ENCODE measurements around the gene RIMKLB.
A peak's percentile ranks its signal among the peaks of the same experiment; 100 is the strongest.
"Not testable (repeated sequence)": the region's sequence is repeated elsewhere in the genome, so short reads cannot be mapped to it uniquely, and the experiment has no call there.

The RIMKLB gene

GRCh38 chr12:8818526-8818925, 120.7 kb downstream of the RIMKLB start:
- no peak for DNase-seq (ENCODE audit: low read depth)

- DNase-seq (ENCODE audit: low read depth) = no peak
These were observed 121.8 kb downstream of the RIMKLB start for GRCh38 chr12:8819666-8819980.

DNA sequence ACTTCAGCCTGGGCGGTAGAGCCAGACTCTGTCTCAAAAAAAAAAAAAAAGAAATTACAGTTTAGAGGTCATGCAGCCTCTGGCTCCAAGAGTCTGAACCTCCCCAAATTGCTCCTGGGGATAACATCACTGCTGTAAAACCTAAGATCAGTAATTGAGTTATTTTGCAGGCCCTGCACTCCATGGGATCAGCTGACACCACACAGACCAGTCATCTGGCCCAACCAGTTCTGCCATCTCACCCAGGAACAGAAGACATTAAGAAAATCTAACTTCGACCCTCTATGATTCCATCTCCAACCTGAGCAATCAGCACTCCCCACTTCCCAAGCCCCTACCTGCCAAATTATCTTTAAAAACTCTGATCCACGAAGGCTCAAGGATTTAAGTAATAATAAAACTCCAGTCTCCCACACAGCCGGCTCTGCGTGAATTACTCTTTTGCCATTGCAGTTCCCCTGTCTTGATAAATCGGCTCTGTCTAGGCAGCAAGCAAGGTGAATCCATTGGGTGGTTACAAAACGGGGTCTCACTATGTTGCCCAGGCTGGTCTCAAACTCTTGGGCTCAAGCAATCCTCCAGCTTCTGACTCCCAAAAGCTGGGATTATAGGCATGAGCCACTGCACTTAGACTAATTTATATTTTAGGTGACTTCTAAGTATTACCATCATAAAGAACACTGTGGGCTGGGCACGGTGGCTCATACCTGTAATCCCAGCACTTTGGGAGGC, 123.1 kb downstream of the RIMKLB start:
- not testable (repeated sequence) for DNase-seq (ENCODE audit: low read depth)

GRCh38 chr12:8821591-8821990, 123.8 kb downstream of the RIMKLB start:
- DNase-seq (ENCODE audit: low read depth) = no peak

DNA sequence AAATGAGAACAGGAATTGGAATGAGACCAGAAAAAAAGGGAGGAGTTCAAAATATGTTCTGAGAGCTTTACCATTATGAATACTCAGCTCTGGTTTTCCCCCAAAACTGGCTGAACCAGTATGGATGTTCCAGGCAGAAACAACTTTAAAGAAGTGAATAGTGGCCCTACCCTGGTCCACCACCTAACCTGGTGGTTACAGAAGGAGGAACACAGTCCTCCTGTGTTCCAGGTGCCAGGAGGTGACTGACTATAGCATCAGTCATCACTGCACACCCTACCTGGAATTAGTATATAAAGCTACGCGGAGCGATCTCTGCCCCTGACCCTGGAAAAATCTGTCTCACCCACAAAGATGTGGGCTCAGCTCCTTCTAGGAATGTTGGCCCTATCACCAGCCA, 124.5 kb downstream of the RIMKLB start, which contains the start of gene A2ML1:
Gene A2ML1 (plus strand): TSS at position 324 of the 400 bp plus-strand sequence. CDS start 31 bp downstream, at position 355.
- DNase-seq (ENCODE audit: low read depth) = no peak

GRCh38 chr12:8823565-8824300, 125.9 kb downstream of the RIMKLB start:
- peak; percentile 17 for DNase-seq (ENCODE audit: low read depth)

DNA sequence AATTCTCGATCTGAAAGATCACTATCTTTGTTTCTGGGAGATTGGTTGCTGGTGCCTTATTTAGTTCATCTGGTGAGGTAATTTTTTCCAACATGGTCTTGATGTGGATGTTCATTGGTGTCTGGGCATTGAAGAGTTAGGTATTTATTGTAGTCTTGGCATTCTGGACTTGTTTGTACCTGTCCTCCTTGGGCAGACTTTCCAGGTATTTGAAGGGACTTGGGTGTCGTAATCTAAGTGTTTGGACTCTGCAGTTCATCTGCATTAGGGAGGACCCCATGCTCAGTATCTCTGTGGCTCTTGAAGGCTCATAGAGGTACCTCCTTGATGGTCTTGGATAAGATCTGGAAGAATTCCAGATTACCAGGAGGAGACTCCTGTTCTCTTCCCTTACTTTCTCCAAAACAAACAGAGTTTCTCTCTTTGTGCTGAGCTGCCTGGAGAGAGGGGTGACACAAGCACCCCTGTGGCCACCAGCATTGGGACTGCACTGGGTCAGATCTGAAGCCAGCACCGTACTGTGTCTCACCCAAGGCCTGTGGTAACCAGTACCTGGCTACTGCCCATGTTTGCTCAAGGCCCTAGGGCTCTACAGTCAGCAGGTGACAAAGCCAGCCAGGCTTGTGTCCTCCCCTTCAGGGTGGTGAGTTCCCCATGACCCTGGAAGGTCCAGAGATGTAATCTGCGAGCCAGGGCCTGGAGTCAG, 129.9 kb downstream of the RIMKLB start:
- DNase-seq (ENCODE audit: low read depth) = no peak

DNA sequence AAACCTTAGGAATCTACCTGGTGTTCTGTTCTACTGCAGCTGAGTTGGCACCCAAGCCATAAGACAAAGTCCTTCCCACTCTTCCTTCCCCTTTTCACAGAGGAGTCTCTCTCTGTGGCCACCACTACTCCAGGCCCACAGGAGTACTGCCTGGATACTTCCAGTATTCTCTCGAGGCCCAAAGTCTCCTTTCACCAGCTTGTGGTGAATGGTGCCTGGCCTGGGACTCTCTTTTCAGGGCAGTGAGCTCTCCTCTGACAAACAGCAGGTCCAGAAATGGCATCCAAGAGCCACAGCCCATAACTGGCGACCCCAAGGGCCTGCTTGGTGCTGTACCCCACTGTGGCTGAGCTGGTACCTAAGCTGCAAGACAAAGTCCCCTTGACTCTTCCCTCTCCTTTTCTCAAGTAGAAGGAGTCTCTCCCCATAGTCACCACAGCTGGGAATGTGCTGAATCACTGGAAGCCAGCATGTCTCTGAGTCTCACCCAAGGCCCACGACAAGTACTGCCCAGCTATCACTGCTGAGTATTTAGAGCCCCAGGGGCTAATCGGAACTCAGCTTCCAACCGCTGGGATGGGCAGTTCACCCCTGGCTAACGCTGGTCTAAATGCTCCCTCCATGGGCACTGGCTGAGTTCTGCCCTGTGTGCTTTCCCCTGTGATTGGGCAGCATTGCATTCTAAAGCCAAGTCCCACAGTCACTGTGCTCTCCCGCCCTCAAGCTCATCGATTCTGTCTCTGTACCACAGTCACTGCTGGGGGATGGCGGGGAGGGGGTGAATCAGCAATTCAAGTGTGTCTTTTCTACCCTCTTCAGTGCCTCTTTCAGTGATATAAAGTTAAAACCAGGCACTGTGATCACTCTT, 130.7 kb downstream of the RIMKLB start:
- peak; percentile 6 for DNase-seq (ENCODE audit: low read depth)

- no peak for DNase-seq (ENCODE audit: low read depth)
These were observed 131.3 kb downstream of the RIMKLB start for GRCh38 chr12:8829125-8829518.

- no peak for DNase-seq (ENCODE audit: low read depth)
These were observed 131.8 kb downstream of the RIMKLB start for GRCh38 chr12:8829621-8830020.

DNA sequence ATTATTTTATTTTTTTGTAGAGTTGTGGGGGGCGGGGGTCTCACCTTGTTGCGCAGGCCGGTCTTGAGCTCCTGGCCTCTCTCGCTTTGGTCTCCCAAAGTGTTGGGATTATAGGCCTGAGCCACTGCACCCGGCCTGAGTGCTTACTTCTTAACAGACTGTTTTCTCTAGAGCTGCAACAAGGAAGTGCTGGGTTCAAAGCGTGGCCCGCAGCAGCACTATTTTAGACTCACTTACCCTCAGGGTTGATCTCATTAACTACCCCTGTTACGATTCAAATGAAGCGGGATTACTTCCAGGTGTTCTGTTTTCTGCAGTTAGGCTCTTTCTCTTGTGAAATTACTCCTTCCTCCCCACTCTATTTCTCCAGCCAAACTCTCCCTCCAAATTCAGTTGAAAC, 133.3 kb downstream of the RIMKLB start:
- no peak for DNase-seq (ENCODE audit: low read depth)

DNA sequence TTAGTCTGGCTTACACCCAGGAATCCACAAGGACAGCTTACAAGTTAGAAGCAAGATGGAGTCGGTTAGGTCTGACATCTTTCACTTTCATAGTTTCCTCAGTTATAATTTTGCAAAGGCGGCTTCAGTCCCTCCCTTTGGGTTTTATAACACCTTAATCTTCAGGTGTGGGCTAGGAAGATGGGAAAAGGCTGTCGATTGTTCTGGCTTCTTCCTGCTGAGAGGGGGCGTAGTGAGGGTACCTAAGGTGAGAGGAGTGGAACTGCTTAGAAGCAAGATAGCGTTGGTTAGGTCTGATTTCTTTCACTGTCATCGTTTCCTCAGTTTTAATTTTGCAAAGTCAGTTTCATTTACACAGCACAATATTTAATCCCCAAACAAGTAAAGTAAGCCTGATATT, 134.7 kb downstream of the RIMKLB start:
- DNase-seq (ENCODE audit: low read depth) = no peak
